Daoy (cell line): ENCODE data around the gene UTP11. TPM values are rescaled to one million over a fixed set of nuclear protein-coding genes. Genes with fewer than 3 reads are reported as not detected.

ENCODE experiments used
- DNase-seq: peaks from one replicate; pipeline ENCODE4 v3.0.0-alpha.2; 2015; ENCODE audit warnings: low read depth
- total RNA-seq: library from RNA; depleted of rRNA; stranded (reverse); fragments of >200 nt; shearing (Covaris generic); gene quantifications from 2 replicates; pipeline ENCODE4 v1.2.3, GENCODE V29; 2014; rRNA removed

Gene UTP11
- total RNA-seq, 1 experiment from 2014 or later = 134 TPM

- no peak for DNase-seq
Measured at GRCh38 chr1:38068220-38068979, 55.9 kb downstream of the UTP11 start.

GRCh38 chr1:38068980-38069340 lies 56.4 kb downstream of the UTP11 start:
- DNase-seq = no peak

GRCh38 chr1:38071312-38072256 lies 59.0 kb downstream of the UTP11 start:
- DNase-seq = no peak

DNA sequence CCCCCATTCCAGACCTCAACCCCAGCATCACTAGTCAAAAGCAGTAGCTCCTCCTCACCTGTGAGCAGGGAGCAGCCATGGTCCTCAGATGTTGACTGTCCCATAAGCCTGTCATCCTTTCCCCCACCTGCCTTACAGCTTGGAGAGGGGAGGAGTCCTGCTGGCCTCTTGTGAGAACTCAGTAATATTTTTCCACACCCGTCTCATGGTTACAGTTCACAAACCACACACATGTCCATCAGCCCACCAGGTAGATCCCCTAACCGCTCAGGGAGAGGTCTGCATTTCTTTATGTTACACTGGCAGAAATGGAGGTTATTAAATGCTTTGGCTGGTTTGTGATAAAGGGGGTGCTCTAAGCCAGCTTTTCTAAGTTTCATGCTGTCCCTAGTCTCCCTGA lies 60.3 kb downstream of the UTP11 start:
- no peak for DNase-seq

GRCh38 chr1:38073534-38074301 lies 61.2 kb downstream of the UTP11 start:
- DNase-seq = no peak

- no peak for DNase-seq
Measured at GRCh38 chr1:38074302-38074677, 61.8 kb downstream of the UTP11 start.

Other genes with a start within 250 kb of the UTP11 start
- not detected in 2 replicates for gene EPHA10, start 247.6 kb upstream of the UTP11 start, total RNA-seq
- gene MANEAL, start 218.9 kb upstream of the UTP11 start, total RNA-seq = 2.6 and 4.4 TPM in 2 replicates
- 54.1 and 60.5 TPM in 2 replicates for gene C1orf122, start 204.9 kb upstream of the UTP11 start, total RNA-seq
- gene YRDC, start 204.5 kb upstream of the UTP11 start, total RNA-seq = 86.3 and 89.0 TPM in 2 replicates
- gene MTF1, start 153.1 kb upstream of the UTP11 start, total RNA-seq = 1.5 and 2.3 TPM in 2 replicates
- gene INPP5B, start 65.7 kb upstream of the UTP11 start, total RNA-seq = 10.5 and 18.8 TPM in 2 replicates
- gene SF3A3, start 22.7 kb upstream of the UTP11 start, total RNA-seq = 261 and 383 TPM in 2 replicates
- gene FHL3, start 7.2 kb upstream of the UTP11 start, total RNA-seq = 25.3 and 33.9 TPM in 2 replicates
- gene POU3F1, start 34.1 kb downstream of the UTP11 start, total RNA-seq = 1.1 and 3.7 TPM in 2 replicates